Thyroid gland (tissue), 4 donors: Measurements from ENCODE around the gene GLRX. TPM values are rescaled to one million over a fixed set of nuclear protein-coding genes. Genes with fewer than 3 reads are reported as not detected.
"Not testable (repeated sequence)": the region's sequence is repeated elsewhere in the genome, so short reads cannot be mapped to it uniquely, and the experiment has no call there.

Experiments used
- DNase-seq, 2 donors: peaks; one replicate each; pipeline ENCODE4 v3.0.0-alpha.2; 2019
- H3K27ac ChIP-seq, 3 donors: fragments of 200-600 bp; sonication (generic); 1 replicate in 2 of 3; 2 replicates in 1 of 3; pipeline ENCODE4 v1.5.1; 2016 to 2019; ENCODE audit warnings: mild to moderate bottlenecking in 1 of 3, moderate library complexity in 1 of 3
- H3K27me3 ChIP-seq: fragments of 200-600 bp; sonication (generic); one replicate; pipeline ENCODE4 v1.5.1; 2019
- H3K36me3 ChIP-seq, 2 donors: fragments of 200-600 bp; sonication (generic); one replicate each; pipeline ENCODE4 v1.5.1; 2016 to 2019
- H3K4me1 ChIP-seq, 2 donors: fragments of 200-600 bp; sonication (generic); one replicate each; pipeline ENCODE4 v1.5.1; 2017 to 2019
- H3K4me3 ChIP-seq, 3 donors: fragments of 200-600 bp; sonication (generic); replicated peaks in 1 of 3; 1 replicate in 2 of 3; 2 replicates in 1 of 3; pipeline ENCODE4 v1.5.1; 2016; ENCODE audit warnings: mild to moderate bottlenecking in 1 of 3
- H3K9me3 ChIP-seq: fragments of 200-600 bp; sonication (generic); one replicate; pipeline ENCODE4 v1.5.1; 2017
- POLR2A ChIP-seq, 2 donors: fragments of 450-650 bp; IDR thresholded peaks; one replicate each; pipeline ENCODE4 v1.6.1; 2017; ENCODE audit warnings: antibody characterized with exemption in 2 of 2, mild to moderate bottlenecking in 2 of 2, moderate library complexity in 1 of 2
- WGBS, 2 donors: methylation state at CpG; one replicate each; pipeline ENCODE4 v1.1.5; 2017; 5-methylcytosine and 5-hydroxymethylcytosine counted together
- intact Hi-C: fragments of 100-400 bp; cut with DNase I; formaldehyde crosslinking; loops from one replicate; pipeline ENCODE4 v1.15.1; 2023
- total RNA-seq, 4 donors: library from RNA; depleted of rRNA; stranded (reverse); fragments of >200 nt; gene quantifications; one replicate each; pipeline ENCODE4 v1.2.3, GENCODE V29; 2016
- TF ChIP-seq, protein P1 (sequence below), 6 experiments: fragments of 200-600 bp in 3 of 6; fragments of 450-650 bp in 3 of 6; sonication (generic) in 3 of 6; IDR thresholded peaks; one replicate each; pipeline ENCODE4 v1.5.1; 2016 to 2019; ENCODE audit warnings: antibody characterized with exemption in 6 of 6, mild to moderate bottlenecking in 2 of 6, inconsistent platforms in 1 of 6, moderate library complexity in 1 of 6

Gene GLRX
- total RNA-seq, 4 donors from 2014 or later: 30.1 to 68.7 (median 37.7) TPM

DNA sequence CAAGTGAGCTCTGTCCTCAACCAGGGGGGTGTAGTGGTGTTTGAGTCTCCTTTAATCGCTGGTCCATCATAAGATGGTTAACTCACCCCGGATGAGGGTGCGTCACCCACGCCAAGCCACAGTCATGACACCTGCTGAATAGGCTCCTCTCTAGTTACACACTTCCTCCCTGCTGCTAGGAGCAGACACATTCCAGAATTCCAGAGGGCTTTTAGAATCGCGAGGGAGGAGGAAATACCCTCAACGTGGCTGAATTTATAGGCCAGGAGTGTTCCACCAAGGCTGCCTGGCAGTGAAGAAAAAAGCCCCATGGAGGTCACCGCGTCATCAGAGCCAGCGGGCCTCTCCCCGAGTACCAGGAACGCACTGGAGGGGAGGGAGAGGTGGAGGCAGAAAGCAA, 5.1 kb downstream of the GLRX start:
- no peaks in the 10 kb centered on the region for H3K9me3 ChIP-seq
- WGBS, 2 donors: 40 to 50% methylated on average over 11 to 12 of the region's 12 CpGs
- H3K4me3 ChIP-seq: no peak overlapping the region
- H3K4me1 ChIP-seq: peaks cover 27 to 44% of the 10 kb centered on the region in 2 donors
- H3K27ac ChIP-seq: peak overlapping the region in 2 of 3 donors; percentile 48 to 82
- intact Hi-C loops: no loop called here
- no peaks in the 10 kb centered on the region for H3K27me3 ChIP-seq
- no peak for DNase-seq
- H3K36me3 ChIP-seq: peaks cover 0 to 8% of the 10 kb centered on the region in 2 donors
- TF ChIP-seq, protein P1, sequence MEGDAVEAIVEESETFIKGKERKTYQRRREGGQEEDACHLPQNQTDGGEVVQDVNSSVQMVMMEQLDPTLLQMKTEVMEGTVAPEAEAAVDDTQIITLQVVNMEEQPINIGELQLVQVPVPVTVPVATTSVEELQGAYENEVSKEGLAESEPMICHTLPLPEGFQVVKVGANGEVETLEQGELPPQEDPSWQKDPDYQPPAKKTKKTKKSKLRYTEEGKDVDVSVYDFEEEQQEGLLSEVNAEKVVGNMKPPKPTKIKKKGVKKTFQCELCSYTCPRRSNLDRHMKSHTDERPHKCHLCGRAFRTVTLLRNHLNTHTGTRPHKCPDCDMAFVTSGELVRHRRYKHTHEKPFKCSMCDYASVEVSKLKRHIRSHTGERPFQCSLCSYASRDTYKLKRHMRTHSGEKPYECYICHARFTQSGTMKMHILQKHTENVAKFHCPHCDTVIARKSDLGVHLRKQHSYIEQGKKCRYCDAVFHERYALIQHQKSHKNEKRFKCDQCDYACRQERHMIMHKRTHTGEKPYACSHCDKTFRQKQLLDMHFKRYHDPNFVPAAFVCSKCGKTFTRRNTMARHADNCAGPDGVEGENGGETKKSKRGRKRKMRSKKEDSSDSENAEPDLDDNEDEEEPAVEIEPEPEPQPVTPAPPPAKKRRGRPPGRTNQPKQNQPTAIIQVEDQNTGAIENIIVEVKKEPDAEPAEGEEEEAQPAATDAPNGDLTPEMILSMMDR (IDR thresholded peaks at IDR 0.05): no peak
- TF ChIP-seq POLR2A (IDR thresholded peaks at IDR 0.05): no peak

DNA sequence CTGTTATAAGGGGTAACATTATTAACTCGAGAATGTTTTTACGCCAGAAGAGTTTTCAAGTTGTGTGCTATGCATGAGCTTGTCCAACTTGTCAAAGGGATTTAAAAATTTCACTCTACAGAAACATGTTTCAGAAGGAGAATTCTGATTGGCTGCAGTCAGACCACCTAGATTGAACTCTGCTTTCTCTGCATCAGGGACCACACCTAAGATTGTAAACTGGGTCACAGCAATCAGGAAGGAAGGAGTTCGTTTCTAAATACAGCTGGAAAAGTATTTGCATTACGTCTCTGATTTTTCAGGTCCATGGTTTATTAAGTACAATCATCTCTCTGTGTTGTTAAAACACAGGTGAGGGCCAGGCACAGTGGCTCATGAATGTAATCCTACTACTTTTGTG, 5.8 kb downstream of the GLRX start:
- Histone ChIP-seq H3K27me3 (no peaks in the 10 kb centered on the region), H3K4me1 (peaks cover 31 to 50% of the 10 kb centered on the region in 2 donors), H3K36me3 (peaks cover 0 to 8% of the 10 kb centered on the region in 2 donors), H3K4me3 (no peak overlapping the region), H3K27ac (peak overlapping the region; percentile 8 to 82 (median 48)), H3K9me3 (no peaks in the 10 kb centered on the region)
- intact Hi-C loops: no loop called here
- 28% methylated on average over 4 of the region's 4 CpGs for WGBS, 2 donors
- TF ChIP-seq, protein P1 (IDR thresholded peaks at IDR 0.05): no peak
- no peak for TF ChIP-seq POLR2A (IDR thresholded peaks at IDR 0.05)
- DNase-seq: peak; percentile 39 to 47

DNA sequence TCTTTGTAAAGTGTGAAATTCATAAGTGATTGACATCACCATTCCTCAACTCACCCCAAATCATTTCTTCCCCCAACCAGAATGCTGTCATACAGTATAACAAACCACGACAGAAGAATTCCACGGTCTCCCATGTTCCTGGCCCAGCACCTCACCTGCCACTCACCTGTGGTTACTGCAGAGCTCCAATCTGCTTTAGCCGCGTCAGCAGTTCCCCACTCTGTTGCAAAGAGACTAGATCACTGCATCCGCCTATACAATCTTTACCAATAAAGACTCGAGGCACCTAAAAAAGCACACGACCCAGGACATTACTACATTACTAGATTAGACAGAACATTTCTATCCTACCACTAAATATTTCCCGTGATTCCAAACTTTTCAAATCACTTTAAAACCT, 6.2 kb downstream of the GLRX start:
- Histone ChIP-seq H3K4me3 (no peak overlapping the region), H3K4me1 (peaks cover 26 to 48% of the 10 kb centered on the region in 2 donors), H3K27ac (peak overlapping the region in 2 of 3 donors; percentile 48 to 82), H3K9me3 (no peaks in the 10 kb centered on the region), H3K36me3 (peaks cover 0 to 8% of the 10 kb centered on the region in 2 donors), H3K27me3 (no peaks in the 10 kb centered on the region)
- TF ChIP-seq, protein P1 (IDR thresholded peaks at IDR 0.05): no peak
- TF ChIP-seq POLR2A (IDR thresholded peaks at IDR 0.05): no peak
- WGBS, 2 donors: 84 to 86% methylated on average over 8 of the region's 8 CpGs
- no peak for DNase-seq
- intact Hi-C loops: no loop called here

DNA sequence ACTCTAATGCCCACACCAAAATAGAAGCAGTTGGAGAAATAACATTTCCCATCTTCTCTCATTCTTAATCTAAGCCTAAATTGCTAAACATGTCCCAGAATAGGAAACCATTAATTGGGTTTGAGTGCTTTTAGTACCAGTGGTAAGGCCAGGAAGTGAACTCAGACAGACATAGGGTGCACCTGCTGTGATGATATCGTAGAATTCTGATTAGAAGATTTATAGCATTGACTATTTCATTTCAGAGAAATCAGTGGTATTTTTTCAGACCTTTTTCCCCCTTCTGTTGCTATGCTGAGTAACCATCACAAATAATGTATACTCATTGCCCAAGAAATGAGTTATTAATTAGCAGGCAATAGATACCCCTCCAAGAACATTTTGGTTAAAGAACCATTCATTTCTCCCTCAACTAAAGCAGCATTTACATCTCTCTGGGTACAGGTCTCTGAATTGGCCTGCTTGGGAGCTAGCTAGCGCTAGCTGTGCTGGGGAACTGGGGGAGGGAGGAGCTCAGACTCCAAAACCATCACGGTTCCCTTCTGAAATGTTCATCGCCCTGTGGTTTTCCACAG, 7.3 kb downstream of the GLRX start:
- WGBS, 2 donors: 88 to 90% methylated on average over 4 of the region's 4 CpGs
- H3K36me3 ChIP-seq: peaks cover 0 to 8% of the 10 kb centered on the region in 2 donors
- intact Hi-C loops: no loop called here
- H3K4me3 ChIP-seq: no peak overlapping the region
- no peak overlapping the region for H3K27ac ChIP-seq
- TF ChIP-seq POLR2A (IDR thresholded peaks at IDR 0.05): no peak
- TF ChIP-seq, protein P1 (IDR thresholded peaks at IDR 0.05): no peak
- peaks cover 25 to 47% of the 10 kb centered on the region in 2 donors for H3K4me1 ChIP-seq
- no peaks in the 10 kb centered on the region for H3K9me3 ChIP-seq
- no peak for DNase-seq
- H3K27me3 ChIP-seq: no peaks in the 10 kb centered on the region

DNA sequence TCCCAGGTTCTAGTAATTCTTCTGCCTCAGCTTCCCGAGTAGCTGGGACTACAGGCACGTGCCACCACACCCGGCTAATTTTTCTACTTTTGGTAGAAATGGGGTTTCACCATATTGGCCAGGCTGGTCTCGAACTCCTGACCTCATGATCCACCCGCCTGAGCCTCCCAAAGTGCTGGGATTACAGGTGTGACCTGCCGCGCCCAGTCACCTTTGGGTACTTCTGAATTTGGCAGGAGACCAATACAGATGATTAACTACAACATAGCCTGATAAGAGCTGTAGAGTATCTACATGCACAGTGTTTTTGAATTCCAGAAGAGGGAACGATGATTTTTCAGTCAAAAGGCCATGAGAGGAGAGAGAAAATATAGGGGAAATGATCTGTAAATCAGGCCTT, 9.5 kb downstream of the GLRX start:
- H3K9me3 ChIP-seq, DNase-seq, H3K27me3 ChIP-seq, H3K4me3 ChIP-seq, intact Hi-C loops, H3K36me3 ChIP-seq: not testable (repeated sequence)
- Histone ChIP-seq H3K27ac (peak overlapping the region in 1 of 3 donors; percentile 18), H3K4me1 (peaks cover 36 to 53% of the 10 kb centered on the region in 2 donors)
- 91 to 96% methylated on average over 8 of the region's 8 CpGs for WGBS, 2 donors
